Measurements from ENCODE around the gene AP4M1. TPM values are rescaled to one million over a fixed set of nuclear protein-coding genes. Genes with fewer than 3 reads are reported as not detected.

The AP4M1 gene
- total and polyA plus RNA-seq, 9 of the 15 experiments (the other 6 are each of a cell fraction or from before 2014, with no cell fraction given), result 1.3 to 30.9 (median 14.1) TPM

GRCh38 chr7:100081535-100082102, 19.8 kb upstream of the AP4M1 start, which contains the start of gene ZNF3 (continued):
- TF ChIP-seq ZNF395 (CRISPR knock-in tag; IDR thresholded peaks at IDR 0.05) (no peak; the same call in 1 of the 2 replicates), SIN3A (IDR thresholded peaks at IDR 0.05; ENCODE audit: borderline replicate concordance in 2 of 2, control insufficient read depth in 1 of 2, low read depth in 2 of 2, low read length in 2 of 2) (peak; percentile 78 to 81; a peak in 3 of 4 replicates), MXI1 (IDR thresholded peaks at IDR 0.05; ENCODE audit: low read depth, low read length) (peak; percentile 73; the same call in 1 of the 2 replicates), CBX1 (IDR thresholded peaks at IDR 0.05; ENCODE audit: low read depth) (peak; percentile 86), ZNF318 (IDR thresholded peaks at IDR 0.05; ENCODE audit: borderline replicate concordance in 1 of 2, low read depth in 1 of 2) (peak in 1 of 2 experiments; percentile 66; a peak in 2 of 4 replicates), TBP (optimal IDR thresholded peaks at IDR 0.05; ENCODE audit: low read depth, low read length) (peak; percentile 78), ARID2 (IDR thresholded peaks at IDR 0.05) (no peak), ZFX (CRISPR knock-in tag; IDR thresholded peaks at IDR 0.05) (peak; percentile 96), ZKSCAN1 (IDR thresholded peaks at IDR 0.05; ENCODE audit: low read depth, low read length) (peak; percentile 75), HDAC1 (IDR thresholded peaks at IDR 0.05) (peak in 1 of 2 experiments; percentile 89; a peak in 2 of 4 replicates), YY1 (IDR thresholded peaks at IDR 0.05; ENCODE audit: borderline replicate concordance in 1 of 3, control insufficient read depth in 1 of 3, extremely low read depth in 1 of 3, insufficient read depth in 3 of 3, insufficient read length in 1 of 3, insufficient replicate concordance in 2 of 3, low read depth in 1 of 3, low read length in 2 of 3) (peak in 2 of 3 experiments; percentile 71 to 81), HMBOX1 (IDR thresholded peaks at IDR 0.05) (no peak), GABPB2 (CRISPR knock-in tag; conservative IDR thresholded peaks at IDR 0.05) (no peak), GABPB1 (CRISPR knock-in tag; IDR thresholded peaks at IDR 0.05) (peak; percentile 99), SRSF1 (IDR thresholded peaks at IDR 0.05; ENCODE audit: low read depth, low read length) (no peak)

Measured in K562 (cell line).